Gastroesophageal sphincter (tissue), 3 donors: ENCODE results near the gene IFRD1.

ENCODE experiments used
- POLR2AphosphoS5 ChIP-seq: sonication (generic); formaldehyde crosslinking; IDR thresholded peaks from one replicate; pipeline ENCODE4 v1.6.1; 2017; ENCODE audit warnings: antibody characterized with exemption
- TF ChIP-seq, protein P1 (sequence below), 4 experiments: fragments of 200-600 bp in 2 of 4; fragments of 450-650 bp in 2 of 4; sonication (generic) in 1 of 4; IDR thresholded peaks; one replicate each; pipeline ENCODE4 v1.5.1; 2017 to 2019; ENCODE audit warnings: antibody characterized with exemption in 4 of 4, mild to moderate bottlenecking in 2 of 4, moderate library complexity in 2 of 4

- no peak for TF ChIP-seq POLR2AphosphoS5
- TF ChIP-seq, protein P1, sequence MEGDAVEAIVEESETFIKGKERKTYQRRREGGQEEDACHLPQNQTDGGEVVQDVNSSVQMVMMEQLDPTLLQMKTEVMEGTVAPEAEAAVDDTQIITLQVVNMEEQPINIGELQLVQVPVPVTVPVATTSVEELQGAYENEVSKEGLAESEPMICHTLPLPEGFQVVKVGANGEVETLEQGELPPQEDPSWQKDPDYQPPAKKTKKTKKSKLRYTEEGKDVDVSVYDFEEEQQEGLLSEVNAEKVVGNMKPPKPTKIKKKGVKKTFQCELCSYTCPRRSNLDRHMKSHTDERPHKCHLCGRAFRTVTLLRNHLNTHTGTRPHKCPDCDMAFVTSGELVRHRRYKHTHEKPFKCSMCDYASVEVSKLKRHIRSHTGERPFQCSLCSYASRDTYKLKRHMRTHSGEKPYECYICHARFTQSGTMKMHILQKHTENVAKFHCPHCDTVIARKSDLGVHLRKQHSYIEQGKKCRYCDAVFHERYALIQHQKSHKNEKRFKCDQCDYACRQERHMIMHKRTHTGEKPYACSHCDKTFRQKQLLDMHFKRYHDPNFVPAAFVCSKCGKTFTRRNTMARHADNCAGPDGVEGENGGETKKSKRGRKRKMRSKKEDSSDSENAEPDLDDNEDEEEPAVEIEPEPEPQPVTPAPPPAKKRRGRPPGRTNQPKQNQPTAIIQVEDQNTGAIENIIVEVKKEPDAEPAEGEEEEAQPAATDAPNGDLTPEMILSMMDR (IDR thresholded peaks at IDR 0.05) = no peak
Observed at GRCh38 chr7:112433289-112433688, 17.0 kb upstream of the IFRD1 start.
